Activated CD4-positive, alpha-beta T cell treated with anti-CD3 and anti-CD28 coated beads, Interleukin-2, amount 10 ng/mL, durations not matched to agents 24 days and 14 days (primary cell): ENCODE results near the gene PA2G4. TPM values are rescaled to one million over a fixed set of nuclear protein-coding genes. Genes with fewer than 3 reads are reported as not detected.

Experiments used
- DNase-seq: peaks from one replicate; pipeline ENCODE4 v3.0.0; 2022
- H3K27ac Mint-ChIP-seq: one replicate; pipeline ENCODE4 v1.8.0; 2022; ENCODE audit warnings: mild to moderate bottlenecking, mixed read lengths
- H3K27me3 Mint-ChIP-seq: one replicate; pipeline ENCODE4 v1.8.0; 2022; ENCODE audit warnings: mixed read lengths
- H3K36me3 Mint-ChIP-seq: one replicate; pipeline ENCODE4 v1.8.0; 2022; ENCODE audit warnings: low read depth, mild to moderate bottlenecking, mixed read lengths
- H3K4me1 Mint-ChIP-seq: one replicate; pipeline ENCODE4 v1.8.0; 2021; ENCODE audit warnings: mixed read lengths
- H3K4me3 Mint-ChIP-seq: one replicate; pipeline ENCODE4 v1.8.0; 2022; ENCODE audit warnings: mild to moderate bottlenecking, moderate library complexity, mixed read lengths
- H3K9me3 Mint-ChIP-seq: one replicate; pipeline ENCODE4 v1.8.0; 2021; ENCODE audit warnings: mixed read lengths
- intact Hi-C: fragments of 100-400 bp; cut with micrococcal nuclease; formaldehyde crosslinking; loops from one replicate; pipeline ENCODE4 v1.15.1; 2023
- total RNA-seq: library from RNA; stranded (reverse); gene quantifications from 2 replicates; pipeline ENCODE4 v1.2.3, GENCODE V29; 2022

The PA2G4 gene
- total RNA-seq, 1 donor from 2014 or later, result 453 TPM

GRCh38 chr12:56082382-56082781 lies 22.0 kb upstream of the PA2G4 start:
- H3K4me1 Mint-ChIP-seq, result peaks cover 9% of the 10 kb centered on the region
- intact Hi-C loops, result loop anchor here (5.0 kb wide), 1 partner anchor 35 kb away; no protein-coding TSS in a partner anchor
- no peak overlapping the region for H3K27ac Mint-ChIP-seq
- H3K36me3 Mint-ChIP-seq, result no peaks in the 10 kb centered on the region
- DNase-seq, result no peak
- H3K9me3 Mint-ChIP-seq, result no peaks in the 10 kb centered on the region
- no peak overlapping the region for H3K4me3 Mint-ChIP-seq
- peaks cover 28% of the 10 kb centered on the region for H3K27me3 Mint-ChIP-seq

GRCh38 chr12:56082967-56083366 lies 21.4 kb upstream of the PA2G4 start:
- DNase-seq, result no peak
- H3K4me3 Mint-ChIP-seq, result no peak overlapping the region
- peaks cover 9% of the 10 kb centered on the region for H3K4me1 Mint-ChIP-seq
- intact Hi-C loops, result loop anchor here (5.0 kb wide), 1 partner anchor 36 kb away; no protein-coding TSS in a partner anchor
- H3K9me3 Mint-ChIP-seq, result no peaks in the 10 kb centered on the region
- no peak overlapping the region for H3K27ac Mint-ChIP-seq
- H3K27me3 Mint-ChIP-seq, result peaks cover 28% of the 10 kb centered on the region
- H3K36me3 Mint-ChIP-seq, result no peaks in the 10 kb centered on the region

GRCh38 chr12:56084958-56085543 lies 19.3 kb upstream of the PA2G4 start:
- peaks cover 24% of the 10 kb centered on the region for H3K27me3 Mint-ChIP-seq
- no peak overlapping the region for H3K27ac Mint-ChIP-seq
- intact Hi-C loops, result loop anchor here (5.0 kb wide), 1 partner anchor 38 kb away; no protein-coding TSS in a partner anchor
- DNase-seq, result peak; percentile 82
- peaks cover 9% of the 10 kb centered on the region for H3K4me1 Mint-ChIP-seq
- no peak overlapping the region for H3K4me3 Mint-ChIP-seq
- no peaks in the 10 kb centered on the region for H3K9me3 Mint-ChIP-seq
- H3K36me3 Mint-ChIP-seq, result no peaks in the 10 kb centered on the region

- H3K4me1 Mint-ChIP-seq, result peaks cover 7% of the 10 kb centered on the region
- peaks cover 20% of the 10 kb centered on the region for H3K27me3 Mint-ChIP-seq
- H3K27ac Mint-ChIP-seq, result peak overlapping the region; percentile 19
- no peak overlapping the region for H3K4me3 Mint-ChIP-seq
- H3K36me3 Mint-ChIP-seq, result no peaks in the 10 kb centered on the region
- intact Hi-C loops, result no loop called here
- no peak for DNase-seq
- no peaks in the 10 kb centered on the region for H3K9me3 Mint-ChIP-seq
These were observed 18.3 kb upstream of the PA2G4 start for GRCh38 chr12:56086096-56086495.

GRCh38 chr12:56086608-56087007 lies 17.8 kb upstream of the PA2G4 start:
- peaks cover 7% of the 10 kb centered on the region for H3K4me1 Mint-ChIP-seq
- intact Hi-C loops, result no loop called here
- H3K36me3 Mint-ChIP-seq, result no peaks in the 10 kb centered on the region
- H3K9me3 Mint-ChIP-seq, result no peaks in the 10 kb centered on the region
- no peak for DNase-seq
- peaks cover 18% of the 10 kb centered on the region for H3K27me3 Mint-ChIP-seq
- peak overlapping the region; percentile 19 for H3K27ac Mint-ChIP-seq
- H3K4me3 Mint-ChIP-seq, result no peak overlapping the region

GRCh38 chr12:56087220-56087619 lies 17.1 kb upstream of the PA2G4 start:
- intact Hi-C loops, result no loop called here
- no peak overlapping the region for H3K27ac Mint-ChIP-seq
- H3K4me1 Mint-ChIP-seq, result peaks cover 7% of the 10 kb centered on the region
- peaks cover 15% of the 10 kb centered on the region for H3K27me3 Mint-ChIP-seq
- no peak for DNase-seq
- no peak overlapping the region for H3K4me3 Mint-ChIP-seq
- no peaks in the 10 kb centered on the region for H3K9me3 Mint-ChIP-seq
- H3K36me3 Mint-ChIP-seq, result no peaks in the 10 kb centered on the region

GRCh38 chr12:56097738-56098137 lies 6.6 kb upstream of the PA2G4 start:
- H3K4me3 Mint-ChIP-seq, result no peak overlapping the region

GRCh38 chr12:56098592-56098991 lies 5.8 kb upstream of the PA2G4 start:
- Mint-ChIP-seq H3K36me3 (no peaks in the 10 kb centered on the region), H3K4me1 (peaks cover 21% of the 10 kb centered on the region), H3K9me3 (no peaks in the 10 kb centered on the region), H3K27me3 (peaks cover 22% of the 10 kb centered on the region), H3K4me3 (no peak overlapping the region), H3K27ac (no peak overlapping the region)
- intact Hi-C loops, result no loop called here
- DNase-seq, result no peak

More at GRCh38 chr12:56097738-56098137, 6.6 kb upstream of the PA2G4 start:
- no peak for DNase-seq
- Mint-ChIP-seq H3K36me3 (no peaks in the 10 kb centered on the region), H3K9me3 (no peaks in the 10 kb centered on the region), H3K27me3 (peaks cover 27% of the 10 kb centered on the region), H3K4me1 (peaks cover 14% of the 10 kb centered on the region), H3K27ac (no peak overlapping the region)
- intact Hi-C loops, result no loop called here

GRCh38 chr12:56099787-56100186 lies 4.6 kb upstream of the PA2G4 start:
- Mint-ChIP-seq H3K4me3 (no peak overlapping the region), H3K36me3 (peaks cover 9% of the 10 kb centered on the region), H3K27ac (no peak overlapping the region), H3K27me3 (peaks cover 20% of the 10 kb centered on the region), H3K4me1 (peaks cover 26% of the 10 kb centered on the region), H3K9me3 (no peaks in the 10 kb centered on the region)
- intact Hi-C loops, result loop anchor here (5.0 kb wide), 2 partner anchors 348 to 357 kb away; partner anchors contain the start of genes GDF11 and TIMELESS
- DNase-seq, result no peak

GRCh38 chr12:56101045-56101444 lies 3.3 kb upstream of the PA2G4 start:
- no peak for DNase-seq
- intact Hi-C loops, result loop anchor here (5.0 kb wide), 2 partner anchors 346 to 359 kb away; partner anchors contain the start of genes GDF11 and TIMELESS
- Mint-ChIP-seq H3K4me3 (no peak overlapping the region), H3K27ac (no peak overlapping the region), H3K4me1 (peaks cover 27% of the 10 kb centered on the region), H3K27me3 (peaks cover 13% of the 10 kb centered on the region), H3K9me3 (no peaks in the 10 kb centered on the region), H3K36me3 (peaks cover 18% of the 10 kb centered on the region)

GRCh38 chr12:56102683-56103065 lies 1.7 kb upstream of the PA2G4 start:
- no peak for DNase-seq
- Mint-ChIP-seq H3K4me1 (peaks cover 38% of the 10 kb centered on the region), H3K4me3 (peak overlapping the region; percentile 98), H3K9me3 (no peaks in the 10 kb centered on the region), H3K27me3 (peaks cover 4% of the 10 kb centered on the region), H3K27ac (peak overlapping the region; percentile 98), H3K36me3 (peaks cover 30% of the 10 kb centered on the region)
- intact Hi-C loops, result loop anchor here (5.0 kb wide), 2 partner anchors 345 to 360 kb away; partner anchors contain the start of genes GDF11 and TIMELESS

- H3K9me3 Mint-ChIP-seq, result no peaks in the 10 kb centered on the region
- H3K27me3 Mint-ChIP-seq, result peaks cover 2% of the 10 kb centered on the region
- H3K4me3 Mint-ChIP-seq, result peak overlapping the region; percentile 98
- intact Hi-C loops, result loop anchor here (5.0 kb wide), 2 partner anchors 344 to 361 kb away; partner anchors contain the start of genes GDF11 and TIMELESS
- peaks cover 38% of the 10 kb centered on the region for H3K4me1 Mint-ChIP-seq
- DNase-seq, result peak; percentile 76
- peak overlapping the region; percentile 98 for H3K27ac Mint-ChIP-seq
- peaks cover 35% of the 10 kb centered on the region for H3K36me3 Mint-ChIP-seq
These were observed 1.2 kb upstream of the PA2G4 start for GRCh38 chr12:56103066-56103711.

- Mint-ChIP-seq H3K36me3 (peaks cover 40% of the 10 kb centered on the region), H3K27me3 (no peaks in the 10 kb centered on the region), H3K9me3 (no peaks in the 10 kb centered on the region), H3K4me1 (peaks cover 38% of the 10 kb centered on the region), H3K27ac (peak overlapping the region; percentile 98), H3K4me3 (peak overlapping the region; percentile 98)
- no peak for DNase-seq
- intact Hi-C loops, result loop anchor here (1.0 to 5.0 kb wide), 11 partner anchors 13 to 387 kb away; partner anchors contain the start of genes BLOC1S1, GDF11, MYL6B and PYM1
These were observed 593 bp upstream of the PA2G4 start for GRCh38 chr12:56103823-56104108.
